IPS-18a (cell line): ENCODE measurements around the gene B4GAT1.

Source experiments
- H3K27ac ChIP-seq: one replicate; pipeline ENCODE4 v1.5.1; 2013; ENCODE audit warnings: low read length
- H3K27me3 ChIP-seq: one replicate; pipeline ENCODE4 v1.6.1; 2013; ENCODE audit warnings: mild to moderate bottlenecking, low read length; ENCODE audit not compliant: control insufficient read depth, insufficient read depth
- H3K36me3 ChIP-seq: one replicate; pipeline ENCODE4 v1.6.1; 2013; ENCODE audit warnings: low read depth, low read length; ENCODE audit not compliant: control insufficient read depth
- H3K4me1 ChIP-seq: one replicate; pipeline ENCODE4 v1.6.1; 2013; ENCODE audit warnings: low read depth, low read length; ENCODE audit not compliant: control insufficient read depth
- H3K4me3 ChIP-seq: one replicate; pipeline ENCODE4 v1.5.1; 2013; ENCODE audit warnings: low read length
- H3K9ac ChIP-seq: one replicate; pipeline ENCODE4 v1.6.1; 2013; ENCODE audit warnings: mild to moderate bottlenecking, low read length, moderate library complexity
- H3K9me3 ChIP-seq: one replicate; pipeline ENCODE4 v1.6.1; 2013; ENCODE audit warnings: low read depth, low read length; ENCODE audit not compliant: control insufficient read depth

Gene B4GAT1

DNA sequence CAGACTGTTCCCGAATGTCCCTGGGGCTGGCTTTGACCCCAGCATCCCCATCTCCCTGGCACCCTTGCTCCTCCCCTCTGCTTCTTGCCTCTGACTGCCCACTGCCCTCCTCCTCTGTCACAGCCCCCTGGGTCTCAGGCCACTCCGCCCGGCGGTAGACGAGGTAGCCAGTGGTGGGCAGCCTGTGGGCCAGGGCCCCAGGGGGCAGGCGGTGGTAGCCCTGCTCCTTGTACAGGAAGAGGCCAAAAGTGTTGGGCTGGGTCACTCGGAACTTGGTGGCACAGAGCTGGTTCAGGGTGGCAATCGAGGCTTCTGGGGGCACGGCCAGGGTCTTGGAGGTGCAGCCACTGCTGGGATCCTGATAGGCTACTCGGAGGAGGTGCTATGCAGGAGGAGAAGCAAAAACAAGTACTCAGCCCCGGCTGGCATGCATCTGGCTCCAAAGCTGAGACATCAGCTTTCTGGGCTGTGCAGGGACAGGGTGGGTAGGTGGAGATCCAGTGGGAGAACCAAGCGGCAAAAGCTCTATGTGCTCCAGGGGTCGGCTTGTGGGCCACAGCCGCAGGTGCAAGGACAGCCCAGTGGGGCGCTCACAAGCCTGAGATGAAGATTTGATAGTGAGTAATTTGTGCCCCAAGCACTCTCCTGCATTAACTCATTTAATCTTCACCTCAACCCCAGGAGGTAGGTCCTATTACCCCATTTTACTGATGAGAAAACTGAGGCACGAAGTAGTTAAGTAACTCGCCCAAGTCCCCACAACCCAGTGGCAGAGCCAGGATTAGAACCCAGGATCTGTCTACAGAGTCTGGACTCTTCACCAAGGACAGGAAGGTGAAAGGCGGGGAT lies 14.8 kb downstream of the B4GAT1 start:
- H3K4me3 ChIP-seq, result no peak overlapping the region
- no peak overlapping the region for H3K9ac ChIP-seq
- H3K4me1 ChIP-seq, result peaks cover 14% of the 10 kb centered on the region
- H3K36me3 ChIP-seq, result peaks cover 6% of the 10 kb centered on the region
- H3K9me3 ChIP-seq, result no peaks in the 10 kb centered on the region
- peaks cover 5% of the 10 kb centered on the region for H3K27me3 ChIP-seq
- H3K27ac ChIP-seq, result no peak overlapping the region

DNA sequence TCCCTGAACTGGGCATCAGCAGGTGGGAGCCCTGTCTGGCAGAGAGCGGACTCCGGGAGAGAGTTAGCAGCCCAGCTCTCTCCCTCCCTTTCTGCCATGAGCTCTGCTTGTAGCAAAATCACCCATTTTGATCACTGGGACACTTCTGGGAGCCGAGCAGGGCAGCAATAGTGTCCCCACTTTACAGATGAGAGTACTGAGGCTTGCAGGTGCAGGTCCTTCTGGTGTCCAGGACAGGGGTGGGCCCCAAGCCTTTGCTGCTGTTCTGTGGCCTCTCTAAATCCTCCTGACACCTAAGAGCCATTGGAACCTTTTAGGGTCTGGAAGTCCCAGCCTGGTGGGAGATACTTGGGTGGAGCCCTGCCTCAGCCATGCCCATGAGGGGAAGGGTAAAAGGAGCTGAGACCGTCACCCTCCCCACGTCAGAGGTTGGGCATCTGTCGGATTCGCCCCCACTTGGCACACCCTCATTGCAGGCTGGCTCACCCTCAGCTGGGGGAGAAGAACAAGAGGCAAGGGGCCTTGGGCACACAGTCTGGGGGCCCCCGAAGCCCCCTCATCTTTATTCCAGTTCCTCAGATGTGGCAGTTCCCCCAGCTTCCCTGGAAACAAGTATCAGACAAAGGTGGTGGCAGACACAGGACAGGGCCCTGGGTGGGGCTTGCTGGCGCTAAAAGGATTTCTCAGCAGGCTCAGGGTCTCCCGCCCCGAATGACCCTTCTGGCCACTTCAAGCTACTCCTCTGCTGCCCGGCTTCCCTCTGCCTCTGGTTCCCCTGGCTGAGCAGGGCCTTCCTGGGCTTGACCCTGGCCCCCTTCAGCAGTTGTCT lies 15.7 kb downstream of the B4GAT1 start:
- peaks cover 8% of the 10 kb centered on the region for H3K27me3 ChIP-seq
- H3K9me3 ChIP-seq, result no peaks in the 10 kb centered on the region
- no peak overlapping the region for H3K4me3 ChIP-seq
- H3K9ac ChIP-seq, result no peak overlapping the region
- H3K36me3 ChIP-seq, result no peaks in the 10 kb centered on the region
- no peak overlapping the region for H3K27ac ChIP-seq
- H3K4me1 ChIP-seq, result peaks cover 11% of the 10 kb centered on the region

DNA sequence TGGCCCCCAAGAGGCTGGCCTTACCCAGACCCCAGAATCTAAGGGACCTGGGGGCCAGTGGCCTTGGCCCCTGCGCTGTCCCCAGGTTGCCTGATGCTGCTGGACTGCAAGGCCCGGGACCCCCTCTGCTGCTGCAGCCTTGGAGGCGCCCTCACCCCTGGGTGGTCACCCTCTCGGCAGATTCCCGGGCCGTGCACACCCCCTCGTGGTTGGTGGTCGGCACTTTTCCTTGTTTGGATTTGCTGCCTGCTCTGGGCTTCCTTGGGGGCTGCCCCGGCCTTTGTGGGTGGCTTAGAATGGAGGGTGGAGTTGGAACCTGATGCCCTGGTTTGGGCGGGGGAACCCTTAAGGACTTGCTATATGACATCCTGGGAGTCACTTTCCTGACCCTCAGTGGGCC lies 16.5 kb downstream of the B4GAT1 start:
- H3K4me3 ChIP-seq, result no peak overlapping the region
- H3K4me1 ChIP-seq, result peaks cover 4% of the 10 kb centered on the region
- H3K36me3 ChIP-seq, result no peaks in the 10 kb centered on the region
- peaks cover 8% of the 10 kb centered on the region for H3K27me3 ChIP-seq
- H3K9me3 ChIP-seq, result no peaks in the 10 kb centered on the region
- H3K9ac ChIP-seq, result no peak overlapping the region
- no peak overlapping the region for H3K27ac ChIP-seq

DNA sequence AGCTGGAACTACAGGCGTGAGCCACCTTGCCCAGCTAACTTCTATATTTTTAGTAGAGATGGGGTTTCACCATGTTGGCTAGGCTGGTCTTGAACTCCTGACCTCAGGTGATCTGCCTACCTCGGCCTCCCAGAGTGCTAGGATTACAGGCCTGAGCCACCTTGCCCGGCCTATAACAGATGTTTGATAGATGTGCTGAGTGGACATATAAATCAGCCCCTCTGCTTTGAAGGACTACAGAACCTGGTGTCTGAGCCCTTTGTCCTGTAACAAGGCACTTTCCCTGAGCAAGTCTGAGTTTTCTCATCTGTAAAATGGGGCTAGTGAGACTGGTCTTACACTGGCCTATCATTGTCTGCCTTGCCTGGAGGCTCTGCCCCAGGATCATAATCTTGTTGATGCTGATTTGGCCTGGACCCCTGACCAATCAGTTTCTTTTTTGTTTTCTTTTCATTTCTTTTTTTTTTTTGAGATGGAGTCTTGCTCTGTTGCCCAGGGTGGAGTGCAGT lies 18.2 kb downstream of the B4GAT1 start:
- peaks cover 4% of the 10 kb centered on the region for H3K4me1 ChIP-seq
- H3K27ac ChIP-seq, result no peak overlapping the region
- no peaks in the 10 kb centered on the region for H3K36me3 ChIP-seq
- H3K9ac ChIP-seq, result no peak overlapping the region
- no peaks in the 10 kb centered on the region for H3K9me3 ChIP-seq
- H3K27me3 ChIP-seq, result peaks cover 8% of the 10 kb centered on the region
- no peak overlapping the region for H3K4me3 ChIP-seq

DNA sequence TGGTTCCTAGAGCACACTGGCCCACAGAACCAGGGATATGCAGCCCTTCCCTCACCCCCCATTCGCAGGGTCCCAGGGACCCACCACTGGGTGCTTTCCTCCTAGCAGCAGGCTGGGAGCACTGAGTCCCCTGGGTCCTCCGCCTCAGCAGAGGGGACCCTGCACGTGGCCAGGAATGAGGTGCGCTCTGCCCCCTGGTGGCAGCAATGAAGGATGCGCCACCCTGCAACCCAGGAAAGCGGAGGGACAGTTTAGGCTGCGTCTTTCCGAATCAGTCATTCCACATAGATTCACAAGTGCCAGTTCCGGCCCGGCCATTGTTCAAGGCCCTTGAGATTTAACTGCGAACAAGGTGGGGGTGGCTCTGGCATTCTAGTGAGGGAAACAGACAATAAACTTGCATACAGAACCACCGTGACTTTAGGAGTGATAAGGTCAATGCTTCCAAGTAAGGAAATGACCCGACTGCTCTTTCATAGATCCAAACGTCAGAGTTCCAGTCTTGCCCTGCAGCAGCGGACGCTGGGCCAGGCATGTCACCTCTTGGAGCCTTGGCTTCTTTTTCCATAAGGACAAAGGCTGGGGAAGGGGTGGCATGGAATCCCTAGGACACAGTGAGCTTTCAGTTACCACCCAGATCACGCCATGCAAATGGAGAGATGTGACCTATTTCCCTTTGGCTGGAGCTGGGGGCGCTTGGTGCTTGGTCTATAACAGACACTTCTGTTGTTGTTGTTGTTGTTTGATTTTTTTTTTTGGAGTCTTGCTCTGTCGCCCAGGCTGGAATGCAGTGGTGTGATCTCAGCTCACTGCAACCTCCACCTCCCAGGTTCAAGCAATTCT lies 18.9 kb downstream of the B4GAT1 start:
- H3K27ac ChIP-seq, result no peak overlapping the region
- peak overlapping the region; percentile 33 for H3K4me3 ChIP-seq
- H3K9me3 ChIP-seq, result no peaks in the 10 kb centered on the region
- H3K4me1 ChIP-seq, result peaks cover 4% of the 10 kb centered on the region
- H3K9ac ChIP-seq, result no peak overlapping the region
- H3K27me3 ChIP-seq, result peaks cover 8% of the 10 kb centered on the region
- H3K36me3 ChIP-seq, result no peaks in the 10 kb centered on the region

DNA sequence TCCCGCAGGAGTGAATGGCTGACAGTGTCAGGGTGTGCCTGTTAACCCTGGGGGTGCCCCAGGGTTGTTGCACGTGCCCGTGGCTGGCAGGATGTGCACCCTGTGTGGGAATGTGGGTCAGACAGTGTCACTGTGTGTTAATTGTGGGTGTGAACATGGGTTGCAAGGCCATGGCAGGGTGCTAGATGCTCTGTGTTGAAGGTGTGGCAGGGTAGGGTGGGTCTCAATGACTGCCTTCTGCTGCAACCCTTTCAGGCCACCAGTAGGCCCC lies 19.5 kb downstream of the B4GAT1 start:
- H3K4me3 ChIP-seq, result no peak overlapping the region
- peaks cover 4% of the 10 kb centered on the region for H3K4me1 ChIP-seq
- H3K9me3 ChIP-seq, result no peaks in the 10 kb centered on the region
- H3K9ac ChIP-seq, result no peak overlapping the region
- no peaks in the 10 kb centered on the region for H3K36me3 ChIP-seq
- H3K27ac ChIP-seq, result no peak overlapping the region
- H3K27me3 ChIP-seq, result peaks cover 8% of the 10 kb centered on the region

DNA sequence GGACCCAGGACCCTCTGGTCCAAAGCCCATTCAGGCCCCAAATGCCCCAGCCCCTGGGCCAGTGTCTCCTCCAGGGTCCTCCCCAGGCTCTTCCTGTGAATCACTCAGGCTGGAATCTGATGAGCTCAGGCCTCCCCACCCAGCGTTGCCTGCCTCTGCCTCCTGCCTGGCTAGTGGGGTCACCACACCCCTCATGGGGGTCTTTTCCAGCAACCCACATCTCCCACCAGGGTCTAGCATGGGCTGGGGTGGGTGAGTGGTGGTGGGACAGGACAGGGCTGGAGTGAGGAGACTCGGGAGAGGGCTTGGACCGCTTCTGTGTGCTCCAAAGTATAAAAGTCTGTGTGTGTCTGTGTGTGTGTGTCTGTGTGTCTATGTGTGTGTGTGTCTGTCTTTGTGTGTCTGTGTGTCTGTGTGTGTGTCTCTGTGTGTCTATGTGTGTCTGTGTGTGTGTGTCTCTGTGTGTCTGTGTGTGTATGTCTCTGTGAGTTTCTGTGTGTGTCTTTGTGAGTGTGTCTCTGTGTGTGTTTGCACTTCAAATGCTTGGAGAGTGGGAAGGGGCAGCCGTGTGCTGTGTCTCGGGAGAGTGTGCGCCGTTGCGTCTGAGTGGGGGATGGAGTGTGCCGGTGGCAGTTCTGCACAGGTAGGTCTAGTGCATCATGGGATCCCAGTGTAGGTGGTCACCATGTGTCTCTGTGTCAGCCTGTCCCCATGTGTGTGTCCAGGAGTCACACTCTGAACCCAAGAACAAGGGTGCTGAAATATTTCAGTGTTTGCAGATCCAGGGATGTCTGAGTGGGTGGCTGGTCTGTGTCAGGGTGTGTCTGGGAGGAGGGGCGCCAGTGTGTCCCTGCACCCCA lies 20.0 kb downstream of the B4GAT1 start:
- Histone ChIP-seq H3K9ac (no peak overlapping the region), H3K4me3 (no peak overlapping the region), H3K36me3 (no peaks in the 10 kb centered on the region), H3K27ac (no peak overlapping the region), H3K9me3 (no peaks in the 10 kb centered on the region), H3K27me3 (peaks cover 8% of the 10 kb centered on the region), H3K4me1 (peaks cover 4% of the 10 kb centered on the region)

DNA sequence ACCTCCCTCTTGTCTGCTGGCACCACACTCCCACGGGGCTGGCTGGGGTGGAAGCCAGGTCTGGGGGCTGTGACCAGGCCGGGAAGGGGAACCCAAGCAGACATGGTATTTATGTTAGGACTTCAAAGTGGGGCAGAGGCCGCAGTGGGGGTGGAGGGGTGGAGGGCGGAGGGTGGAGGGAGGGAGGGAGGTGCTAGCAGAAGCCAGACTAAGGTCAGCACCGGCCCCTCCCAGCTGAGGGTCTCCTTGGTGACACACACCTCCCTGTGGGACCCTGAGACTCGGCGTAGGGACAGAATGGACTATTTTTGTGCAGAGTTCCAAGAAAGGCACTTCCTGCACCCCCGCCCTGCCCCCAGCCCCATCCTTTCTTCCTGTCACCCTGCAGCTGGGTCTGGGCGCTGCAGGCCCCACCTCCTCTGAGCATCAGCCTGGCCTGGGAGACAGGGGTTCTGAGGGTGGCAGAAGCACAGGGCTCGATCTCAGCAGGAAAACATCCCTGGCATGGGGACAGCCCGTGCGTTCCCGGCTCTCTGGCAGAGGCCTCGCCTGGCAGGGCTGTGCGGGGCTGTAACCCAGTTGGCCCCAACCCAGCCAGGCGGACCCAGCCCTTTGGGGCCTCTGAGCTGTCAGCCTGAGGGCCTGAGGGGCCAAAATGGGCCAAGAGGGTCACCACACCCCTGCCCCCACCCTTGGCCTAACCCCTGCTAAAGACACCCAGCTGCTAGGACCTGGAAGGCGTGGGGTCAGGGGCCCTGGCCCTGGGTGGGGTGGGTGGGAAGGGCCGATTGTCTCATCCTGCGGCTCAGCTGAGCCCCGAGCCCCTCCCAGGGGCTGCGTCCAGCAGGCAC lies 20.9 kb downstream of the B4GAT1 start:
- H3K4me1 ChIP-seq, result peaks cover 4% of the 10 kb centered on the region
- H3K9ac ChIP-seq, result no peak overlapping the region

DNA sequence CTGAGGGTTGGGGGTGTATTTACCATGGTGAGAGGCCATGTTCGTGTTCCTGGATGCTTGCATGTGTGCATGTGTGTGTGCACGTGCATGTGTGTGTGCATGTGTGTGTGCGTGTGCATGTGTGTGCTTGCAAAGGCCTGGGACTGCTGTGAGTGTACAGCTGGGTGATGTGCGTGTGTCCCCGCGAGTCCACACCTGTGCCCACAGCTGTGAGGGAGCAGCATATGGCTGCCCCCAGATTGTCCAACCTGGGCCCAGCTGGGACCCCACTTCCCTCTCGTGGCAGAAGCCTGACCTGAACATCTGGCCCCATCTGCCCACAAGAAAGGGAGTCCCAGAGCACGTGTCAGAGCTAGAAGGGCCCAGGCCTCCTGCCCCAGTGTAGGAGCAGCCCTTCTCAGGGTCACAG lies 22.2 kb downstream of the B4GAT1 start:
- Histone ChIP-seq H3K4me3 (no peak overlapping the region), H3K36me3 (no peaks in the 10 kb centered on the region), H3K27ac (no peak overlapping the region), H3K9me3 (no peaks in the 10 kb centered on the region), H3K4me1 (peaks cover 4% of the 10 kb centered on the region), H3K27me3 (peaks cover 8% of the 10 kb centered on the region), H3K9ac (no peak overlapping the region)

More for the DNA sequence above, 20.9 kb downstream of the B4GAT1 start:
- Histone ChIP-seq H3K27me3 (peaks cover 8% of the 10 kb centered on the region), H3K27ac (no peak overlapping the region), H3K9me3 (no peaks in the 10 kb centered on the region), H3K4me3 (no peak overlapping the region), H3K36me3 (no peaks in the 10 kb centered on the region)

DNA sequence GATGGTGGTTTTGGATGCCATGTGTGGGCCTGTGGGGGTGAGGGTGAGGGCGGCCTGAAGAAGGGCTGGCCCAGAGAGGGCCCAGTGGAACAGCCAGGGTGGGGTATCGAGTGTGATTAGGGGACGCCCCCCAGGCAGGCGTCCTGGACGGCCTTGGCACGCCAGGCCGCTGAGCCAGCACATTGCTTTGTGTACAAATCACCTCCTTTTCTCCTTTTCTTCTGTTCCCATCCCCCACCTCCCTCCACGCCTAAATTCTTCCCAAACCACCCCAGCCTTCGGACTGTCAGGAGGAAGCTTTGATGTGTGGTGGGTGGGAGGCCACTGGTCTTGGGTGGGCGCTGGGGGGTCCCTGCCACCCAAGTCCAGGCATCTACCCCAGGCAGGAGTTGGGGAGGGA lies 22.8 kb downstream of the B4GAT1 start:
- Histone ChIP-seq H3K9ac (no peak overlapping the region), H3K27ac (no peak overlapping the region), H3K4me1 (peaks cover 4% of the 10 kb centered on the region), H3K27me3 (peaks cover 8% of the 10 kb centered on the region), H3K9me3 (no peaks in the 10 kb centered on the region), H3K4me3 (no peak overlapping the region), H3K36me3 (no peaks in the 10 kb centered on the region)
